GM12873 (cell line): ENCODE data around the gene CHST1.

Experiments
- CTCF ChIP-seq: IDR thresholded peaks from 2 replicates; pipeline ENCODE4 v1.5.1; 2012; ENCODE audit warnings: low read depth, mild to moderate bottlenecking, moderate library complexity, low read length, control low read depth; ENCODE audit not compliant: insufficient read depth; ENCODE audit errors: missing control alignments

The CHST1 gene

GRCh38 chr11:45683271-45684058 lies 18.0 kb upstream of the CHST1 start:
- no peak for TF ChIP-seq CTCF

- no peak for TF ChIP-seq CTCF
Measured at GRCh38 chr11:45679806-45680205, 14.4 kb upstream of the CHST1 start.

- TF ChIP-seq CTCF = no peak
Measured at GRCh38 chr11:45678976-45679375, 13.6 kb upstream of the CHST1 start.

GRCh38 chr11:45677770-45678512 lies 12.5 kb upstream of the CHST1 start:
- no peak for TF ChIP-seq CTCF

- TF ChIP-seq CTCF = no peak
Measured at GRCh38 chr11:45676522-45677095, 11.2 kb upstream of the CHST1 start.

- no peak for TF ChIP-seq CTCF
Measured at GRCh38 chr11:45675646-45676045, 10.2 kb upstream of the CHST1 start.

GRCh38 chr11:45674481-45675190 lies 9.2 kb upstream of the CHST1 start:
- no peak for TF ChIP-seq CTCF
